Adrenal gland (tissue), 12 donors: ENCODE measurements around the gene EMC8. TPM values are rescaled to one million over a fixed set of nuclear protein-coding genes. Genes with fewer than 3 reads are reported as not detected.

Experiments used
- DNase-seq, 7 donors: peaks; one replicate each; pipeline ENCODE4 v3.0.0-alpha.2; 2019 to 2020
- H3K27ac ChIP-seq, 5 donors: fragments of 200-600 bp; sonication (generic) in 4 of 5; 1 replicate in 3 of 5; 2 replicates in 2 of 5; pipeline versions ENCODE4 v1.5.1 to v1.8.0; 2016 to 2020; ENCODE audit warnings: mild to moderate bottlenecking in 1 of 5
- H3K27me3 ChIP-seq: fragments of 200-600 bp; 2 replicates; pipeline ENCODE4 v1.8.0; 2021
- H3K36me3 ChIP-seq, 2 donors: fragments of 200-600 bp; replicated peaks in 1 of 2; 1 replicate in 1 of 2; 2 replicates in 1 of 2; pipeline versions ENCODE4 v1.5.1 to v1.8.0; 2018 to 2022
- H3K4me1 ChIP-seq, 2 donors: fragments of 200-600 bp; replicated peaks in 1 of 2; 1 replicate in 1 of 2; 2 replicates in 1 of 2; pipeline versions ENCODE4 v1.5.1 to v1.8.0; 2018 to 2021
- H3K4me3 ChIP-seq, 4 donors: fragments of 200-600 bp; sonication (generic) in 3 of 4; one replicate each; pipeline ENCODE4 v1.5.1; 2016 to 2018
- H3K9me3 ChIP-seq, 3 donors: fragments of 200-600 bp; sonication (generic) in 1 of 3; replicated peaks in 1 of 3; 1 replicate in 2 of 3; 2 replicates in 1 of 3; pipeline versions ENCODE4 v1.5.1 to v1.8.0; 2016 to 2021
- CTCF ChIP-seq, 6 experiments: fragments of 450-650 bp in 4 of 6; fragments of 200-600 bp in 2 of 6; sonication (generic) in 1 of 6; IDR thresholded peaks; 1 replicate in 5 of 6; 2 replicates in 1 of 6; pipeline versions ENCODE4 v1.5.1 to v1.8.0; 2016 to 2021; ENCODE audit warnings: antibody characterized with exemption in 6 of 6, mild to moderate bottlenecking in 2 of 6, moderate library complexity in 1 of 6
- POLR2A ChIP-seq, 2 donors: fragments of 450-650 bp; IDR thresholded peaks; one replicate each; pipeline ENCODE4 v1.6.1; 2017; ENCODE audit warnings: antibody characterized with exemption in 2 of 2, mild to moderate bottlenecking in 2 of 2, moderate library complexity in 1 of 2
- WGBS, 4 donors: extraction: QIAGEN DNeasy Blood & Tissue Kit in 2 of 4; methylation state at CpG; one replicate each; pipeline versions ENCODE4 v1.1.5 to v1.1.7; 2013 to 2017; 5-methylcytosine and 5-hydroxymethylcytosine counted together
- intact Hi-C, 2 donors: fragments of 100-400 bp; cut with DNase I; formaldehyde crosslinking; loops; one replicate each; pipeline versions ENCODE4 v1.14.1 to v1.15.0; 2022 to 2023
- polyA plus RNA-seq, 3 donors: library from polyadenylated mRNA; stranded (reverse); fragments of 200-250 nt in 2 of 3; fragments of 350-450 nt in 1 of 3; fragmentation: Illumina TruSeq in 1 of 3; extraction: RNeasy Lipid Tissue Mini Kit (QIAGEN cat#74804) in 1 of 3; gene quantifications; one replicate each; pipeline ENCODE4 v1.2.3, GENCODE V29; 2013 to 2014
- total RNA-seq, 9 donors: library from RNA; depleted of rRNA in 4 of 9; stranded (reverse); fragments of >200 nt in 4 of 9; fragments of 120-200 nt in 1 of 9; fragmentation: NEBNext Ultra II Directional in 1 of 9; extraction: Animal tissue kit (Norgen Biotek cat#: 25700) in 1 of 9; gene quantifications; one replicate each; pipeline versions ENCODE4 v1.1.0 to v1.2.4, GENCODE V29; 2013 to 2023
- donor health status: healthy with polysubstance abuse.
- donor health status: Bipolar disorder and iron deficiency.
- donor health status: DM: yes; HTN: yes; CAD: no.
- donor health status: DM: no; HTN: no; CAD: no.
- donor health status: DM: no; HTN: no; CAD: no.
- donor health status: DM: yes; HTN: yes; CAD: no.

Gene EMC8
- total and polyA plus RNA-seq, 12 donors = 10.7 to 53.8 (median 24.1) TPM

GRCh38 chr16:85789773-85790172, 9.6 kb downstream of the EMC8 start:
- TF ChIP-seq POLR2A (IDR thresholded peaks at IDR 0.05) (no peak), CTCF (IDR thresholded peaks at IDR 0.05) (no peak)
- peaks cover 0 to 31% of the 10 kb centered on the region in 2 donors for H3K36me3 ChIP-seq
- intact Hi-C loops = no loop called here

GRCh38 chr16:85788819-85789218, 10.5 kb downstream of the EMC8 start:
- intact Hi-C loops = no loop called here
- no peaks in the 10 kb centered on the region for H3K27me3 ChIP-seq
- WGBS, 4 donors = 81 to 94% (median 90%) methylated on average over 11 of the region's 11 CpGs
- H3K4me3 ChIP-seq = no peak overlapping the region
- no peak for DNase-seq
- H3K27ac ChIP-seq = no peak overlapping the region
- no peak for TF ChIP-seq POLR2A (IDR thresholded peaks at IDR 0.05)
- no peak for TF ChIP-seq CTCF (IDR thresholded peaks at IDR 0.05)
- H3K4me1 ChIP-seq = no peaks in the 10 kb centered on the region
- H3K9me3 ChIP-seq = no peaks in the 10 kb centered on the region
- peaks cover 0 to 30% of the 10 kb centered on the region in 2 donors for H3K36me3 ChIP-seq

More at GRCh38 chr16:85789773-85790172, 9.6 kb downstream of the EMC8 start:
- WGBS, 4 donors = 91 to 97% (median 94%) methylated on average over 6 of the region's 6 CpGs
- no peaks in the 10 kb centered on the region for H3K4me1 ChIP-seq
- H3K9me3 ChIP-seq = no peaks in the 10 kb centered on the region
- no peaks in the 10 kb centered on the region for H3K27me3 ChIP-seq
- H3K27ac ChIP-seq = no peak overlapping the region
- no peak overlapping the region for H3K4me3 ChIP-seq
- DNase-seq = no peak

GRCh38 chr16:85785927-85786326, 13.4 kb downstream of the EMC8 start:
- peaks cover 0 to 32% of the 10 kb centered on the region in 2 donors for H3K36me3 ChIP-seq
- WGBS, 4 donors = 86 to 100% (median 95%) methylated on average over 2 of the region's 2 CpGs
- no peaks in the 10 kb centered on the region for H3K27me3 ChIP-seq
- intact Hi-C loops = no loop called here
- no peak for TF ChIP-seq POLR2A (IDR thresholded peaks at IDR 0.05)
- no peak for TF ChIP-seq CTCF (IDR thresholded peaks at IDR 0.05)
- no peak overlapping the region for H3K4me3 ChIP-seq
- H3K9me3 ChIP-seq = no peaks in the 10 kb centered on the region
- no peak for DNase-seq
- H3K4me1 ChIP-seq = no peaks in the 10 kb centered on the region
- no peak overlapping the region for H3K27ac ChIP-seq

GRCh38 chr16:85784813-85785212, 14.5 kb downstream of the EMC8 start:
- H3K4me1 ChIP-seq = no peaks in the 10 kb centered on the region
- H3K27ac ChIP-seq = no peak overlapping the region
- H3K9me3 ChIP-seq = no peaks in the 10 kb centered on the region
- no peak overlapping the region for H3K4me3 ChIP-seq
- 91 to 100% (median 93%) methylated on average over 2 of the region's 2 CpGs for WGBS, 4 donors
- H3K36me3 ChIP-seq = peaks cover 0 to 44% of the 10 kb centered on the region in 2 donors
- H3K27me3 ChIP-seq = no peaks in the 10 kb centered on the region
- TF ChIP-seq CTCF (IDR thresholded peaks at IDR 0.05) = no peak
- TF ChIP-seq POLR2A (IDR thresholded peaks at IDR 0.05) = no peak
- intact Hi-C loops = no loop called here
- DNase-seq = no peak
